Mesenchymal stem cell (in vitro differentiated cells and primary cell): ENCODE measurements around the gene LIMS2.

Experiments
- DNase-seq: peaks from one replicate; pipeline ENCODE4 v3.0.0-alpha.2; 2013
- H2AFZ ChIP-seq: one replicate; pipeline ENCODE4 v1.6.1; 2013; ENCODE audit warnings: low read depth, mild to moderate bottlenecking, control low read depth, inconsistent platforms, low read length, moderate library complexity
- H2AK5ac ChIP-seq: 2 replicates; pipeline ENCODE4 v1.6.1; 2013; ENCODE audit warnings: low read length, moderate library complexity, mild to moderate bottlenecking, inconsistent platforms; ENCODE audit not compliant: severe bottlenecking
- H2BK120ac ChIP-seq: one replicate; pipeline ENCODE4 v1.6.1; 2013; ENCODE audit warnings: low read depth, mild to moderate bottlenecking, inconsistent platforms, low read length, moderate library complexity
- H2BK12ac ChIP-seq, 2 experiments: one replicate each; pipeline ENCODE4 v1.6.1; 2013; ENCODE audit warnings: inconsistent platforms in 2 of 2, low read length in 2 of 2, mild to moderate bottlenecking in 2 of 2, moderate library complexity in 2 of 2, control low read depth in 1 of 2
- H2BK15ac ChIP-seq: one replicate; pipeline ENCODE4 v1.6.1; 2013; ENCODE audit warnings: mild to moderate bottlenecking, low read depth, inconsistent platforms; ENCODE audit not compliant: poor library complexity, severe bottlenecking
- H2BK5ac ChIP-seq: 2 replicates; pipeline ENCODE4 v1.6.1; 2013; ENCODE audit warnings: low read depth, mild to moderate bottlenecking, low read length, control low read depth, inconsistent platforms; ENCODE audit not compliant: poor library complexity, severe bottlenecking
- H3K14ac ChIP-seq, 2 experiments: one replicate each; pipeline ENCODE4 v1.6.1; 2013; ENCODE audit warnings: inconsistent platforms in 2 of 2, low read length in 2 of 2, control low read depth in 1 of 2, mild to moderate bottlenecking in 1 of 2, moderate library complexity in 1 of 2
- H3K18ac ChIP-seq, 2 experiments: one replicate each; pipeline ENCODE4 v1.6.1; 2013; ENCODE audit warnings: inconsistent platforms in 2 of 2, low read length in 2 of 2, control low read depth in 1 of 2, low read depth in 1 of 2, mild to moderate bottlenecking in 1 of 2
- H3K23ac ChIP-seq, 2 experiments: one replicate each; pipeline ENCODE4 v1.6.1; 2013; ENCODE audit warnings: inconsistent platforms in 2 of 2, low read length in 2 of 2, mild to moderate bottlenecking in 2 of 2, moderate library complexity in 2 of 2, control low read depth in 1 of 2
- H3K27ac ChIP-seq: 2 replicates; pipeline ENCODE4 v1.5.1; 2013; ENCODE audit warnings: mild to moderate bottlenecking, moderate library complexity, low read length, control low read depth, inconsistent platforms; ENCODE audit not compliant: poor library complexity, severe bottlenecking
- H3K27me3 ChIP-seq, 2 experiments: 2 replicates each; pipeline versions ENCODE4 v1.6.1 to v1.7.0; 2013; ENCODE audit warnings: low read length in 2 of 2, mild to moderate bottlenecking in 2 of 2, moderate library complexity in 2 of 2, control low read depth in 1 of 2, inconsistent platforms in 1 of 2; ENCODE audit not compliant: control insufficient read depth in 1 of 2, insufficient read depth in 1 of 2
- H3K36me3 ChIP-seq, 2 experiments: 2 replicates each; pipeline versions ENCODE4 v1.6.1 to v1.7.0; 2013; ENCODE audit warnings: low read length in 2 of 2, control low read depth in 1 of 2, inconsistent platforms in 1 of 2, low read depth in 1 of 2, mild to moderate bottlenecking in 1 of 2; ENCODE audit not compliant: insufficient read depth in 2 of 2, control insufficient read depth in 1 of 2
- H3K4ac ChIP-seq, 2 experiments: one replicate each; pipeline ENCODE4 v1.6.1; 2013; ENCODE audit warnings: inconsistent platforms in 2 of 2, low read length in 2 of 2, mild to moderate bottlenecking in 2 of 2, moderate library complexity in 2 of 2, control low read depth in 1 of 2, low read depth in 1 of 2
- H3K4me1 ChIP-seq: 2 replicates; pipeline ENCODE4 v1.6.1; 2013; ENCODE audit warnings: low read depth, low read length, control low read depth; ENCODE audit not compliant: control insufficient read depth, insufficient read depth
- H3K4me2 ChIP-seq: 2 replicates; pipeline ENCODE4 v1.6.1; 2013; ENCODE audit warnings: low read length, mild to moderate bottlenecking, inconsistent platforms; ENCODE audit not compliant: poor library complexity, severe bottlenecking
- H3K4me3 ChIP-seq, 2 experiments: 2 replicates each; pipeline versions ENCODE4 v1.5.1 to v1.7.0; 2013; ENCODE audit warnings: low read length in 2 of 2, mild to moderate bottlenecking in 2 of 2, control low read depth in 1 of 2, low read depth in 1 of 2; ENCODE audit not compliant: insufficient read depth in 1 of 2
- H3K79me1 ChIP-seq: replicated peaks from 2 replicates; pipeline ENCODE4 v1.6.1; 2013; ENCODE audit warnings: mild to moderate bottlenecking, control low read depth, low read length, inconsistent platforms; ENCODE audit not compliant: poor library complexity, severe bottlenecking
- H3K9ac ChIP-seq: 2 replicates; pipeline ENCODE4 v1.7.0; 2013; ENCODE audit warnings: mild to moderate bottlenecking, low read length, moderate library complexity
- H3K9me3 ChIP-seq: 2 replicates; pipeline ENCODE4 v1.7.0; 2013; ENCODE audit warnings: mild to moderate bottlenecking, low read length; ENCODE audit not compliant: control insufficient read depth
- H4K8ac ChIP-seq: one replicate; pipeline ENCODE4 v1.6.1; 2013; ENCODE audit warnings: inconsistent platforms, mild to moderate bottlenecking, low read length, moderate library complexity
- H4K91ac ChIP-seq: one replicate; pipeline ENCODE4 v1.6.1; 2013; ENCODE audit warnings: mild to moderate bottlenecking, low read length, inconsistent platforms
- WGBS: methylation state at CpG from one replicate; pipeline ENCODE4 v1.1.7; 2013; ENCODE audit warnings: mixed read lengths; 5-methylcytosine and 5-hydroxymethylcytosine counted together

Gene LIMS2

GRCh38 chr2:127643439-127644065, 31.8 kb downstream of the LIMS2 start:
- 94% methylated on average over 14 of the region's 15 CpGs for WGBS
- no peaks in the 10 kb centered on the region for H3K9me3 ChIP-seq
- H4K91ac ChIP-seq = no peak overlapping the region
- no peaks in the 10 kb centered on the region for H3K27me3 ChIP-seq
- no peak overlapping the region for H3K14ac ChIP-seq
- no peak overlapping the region for H3K27ac ChIP-seq
- DNase-seq = no peak
- no peak overlapping the region for H2BK120ac ChIP-seq
- no peak overlapping the region for H3K4ac ChIP-seq
- no peak overlapping the region for H2BK12ac ChIP-seq
- H3K79me1 ChIP-seq = no peaks in the 10 kb centered on the region
- no peak overlapping the region for H2AK5ac ChIP-seq
- H3K4me1 ChIP-seq = peaks cover 22% of the 10 kb centered on the region
- H2AFZ ChIP-seq = no peak overlapping the region
- H3K4me3 ChIP-seq = no peak overlapping the region
- no peak overlapping the region for H3K9ac ChIP-seq
- H3K4me2 ChIP-seq = no peak overlapping the region
- H3K36me3 ChIP-seq = peaks cover 0 to 14% of the 10 kb centered on the region in 2 experiments
- no peak overlapping the region for H3K18ac ChIP-seq
- no peak overlapping the region for H4K8ac ChIP-seq
- H3K23ac ChIP-seq = no peak overlapping the region
- H2BK5ac ChIP-seq = no peak overlapping the region
- H2BK15ac ChIP-seq = no peak overlapping the region

GRCh38 chr2:127642706-127643438, 32.5 kb downstream of the LIMS2 start:
- peak overlapping the region in 1 of 2 experiments; percentile 37 for H3K18ac ChIP-seq
- peak overlapping the region in 1 of 2 experiments; percentile 19 for H2BK12ac ChIP-seq
- H3K4me2 ChIP-seq = no peak overlapping the region
- H2AK5ac ChIP-seq = no peak overlapping the region
- no peak overlapping the region for H4K8ac ChIP-seq
- no peak overlapping the region for H3K4me3 ChIP-seq
- H3K4ac ChIP-seq = no peak overlapping the region
- H3K36me3 ChIP-seq = peaks cover 0 to 16% of the 10 kb centered on the region in 2 experiments
- H2BK120ac ChIP-seq = no peak overlapping the region
- H3K27ac ChIP-seq = no peak overlapping the region
- no peak overlapping the region for H3K9ac ChIP-seq
- no peak overlapping the region for H3K23ac ChIP-seq
- no peaks in the 10 kb centered on the region for H3K79me1 ChIP-seq
- peak overlapping the region; percentile 1 for H2BK15ac ChIP-seq
- H2AFZ ChIP-seq = no peak overlapping the region
- no peak overlapping the region for H3K14ac ChIP-seq
- no peak overlapping the region for H4K91ac ChIP-seq
- 90% methylated on average over 17 of the region's 17 CpGs for WGBS
- no peaks in the 10 kb centered on the region for H3K27me3 ChIP-seq
- H3K9me3 ChIP-seq = no peaks in the 10 kb centered on the region
- DNase-seq = no peak
- H3K4me1 ChIP-seq = peaks cover 29% of the 10 kb centered on the region
- H2BK5ac ChIP-seq = no peak overlapping the region

- H3K9me3 ChIP-seq = no peaks in the 10 kb centered on the region
- no peak overlapping the region for H2BK5ac ChIP-seq
- peaks cover 30% of the 10 kb centered on the region for H3K4me1 ChIP-seq
- no peak overlapping the region for H3K23ac ChIP-seq
- 80% methylated on average over 24 of the region's 25 CpGs for WGBS
- H2AK5ac ChIP-seq = no peak overlapping the region
- H2BK15ac ChIP-seq = peak overlapping the region; percentile 5
- no peak overlapping the region for H3K18ac ChIP-seq
- H3K79me1 ChIP-seq = no peaks in the 10 kb centered on the region
- H3K27ac ChIP-seq = no peak overlapping the region
- peaks cover 0 to 16% of the 10 kb centered on the region in 2 experiments for H3K36me3 ChIP-seq
- peak overlapping the region in 1 of 2 experiments; percentile 64 for H3K4ac ChIP-seq
- H4K8ac ChIP-seq = peak overlapping the region; percentile 47
- H2BK12ac ChIP-seq = peak overlapping the region in 1 of 2 experiments; percentile 22
- H3K4me2 ChIP-seq = no peak overlapping the region
- no peak overlapping the region for H4K91ac ChIP-seq
- H3K14ac ChIP-seq = no peak overlapping the region
- H3K27me3 ChIP-seq = no peaks in the 10 kb centered on the region
- H3K4me3 ChIP-seq = no peak overlapping the region
- H2AFZ ChIP-seq = no peak overlapping the region
- H2BK120ac ChIP-seq = no peak overlapping the region
- DNase-seq = no peak
- H3K9ac ChIP-seq = no peak overlapping the region
Measured at GRCh38 chr2:127641846-127642507, 33.4 kb downstream of the LIMS2 start.

- H3K18ac ChIP-seq = no peak overlapping the region
- 90% methylated on average over 6 of the region's 6 CpGs for WGBS
Measured at GRCh38 chr2:127641133-127641532, 34.2 kb downstream of the LIMS2 start.

More at GRCh38 chr2:127641133-127641532, 34.2 kb downstream of the LIMS2 start:
- no peak overlapping the region for H3K14ac ChIP-seq
- no peak overlapping the region for H4K8ac ChIP-seq
- H3K36me3 ChIP-seq = peaks cover 0 to 16% of the 10 kb centered on the region in 2 experiments
- no peak overlapping the region for H3K4me2 ChIP-seq
- H3K27me3 ChIP-seq = no peaks in the 10 kb centered on the region
- no peak overlapping the region for H3K23ac ChIP-seq
- H3K9me3 ChIP-seq = no peaks in the 10 kb centered on the region
- no peak overlapping the region for H3K4ac ChIP-seq
- H2BK15ac ChIP-seq = no peak overlapping the region
- H2AK5ac ChIP-seq = no peak overlapping the region
- H3K9ac ChIP-seq = no peak overlapping the region
- no peak overlapping the region for H2BK12ac ChIP-seq
- H2BK5ac ChIP-seq = no peak overlapping the region
- H3K79me1 ChIP-seq = no peaks in the 10 kb centered on the region
- no peak overlapping the region for H3K27ac ChIP-seq
- H3K4me3 ChIP-seq = no peak overlapping the region
- H3K4me1 ChIP-seq = peaks cover 31% of the 10 kb centered on the region
- no peak overlapping the region for H2BK120ac ChIP-seq
- H2AFZ ChIP-seq = no peak overlapping the region
- H4K91ac ChIP-seq = peak overlapping the region; percentile 61
- DNase-seq = no peak
